ENCODE measurements around the gene SV2B.

- TF ChIP-seq EZH2 (IDR thresholded peaks at IDR 0.05; ENCODE audit: borderline replicate concordance, low read depth, low read length, poor library complexity, severe bottlenecking) (no peak), CTCF (conservative IDR thresholded peaks at IDR 0.05; ENCODE audit: low read depth, low read length) (no peak)
Measured at GRCh38 chr15:91237445-91237844, 137.4 kb downstream of the SV2B start.

Data from A673 (cell line).